ENCODE data around the gene KLHL11. TPM values are rescaled to one million over a fixed set of nuclear protein-coding genes. Genes with fewer than 3 reads are reported as not detected.

KLHL11 gene
- polyA plus RNA-seq, 1 donor (not counting 4 experiments of a cell fraction or from before 2014, with no cell fraction given): 5.2 TPM

DNA sequence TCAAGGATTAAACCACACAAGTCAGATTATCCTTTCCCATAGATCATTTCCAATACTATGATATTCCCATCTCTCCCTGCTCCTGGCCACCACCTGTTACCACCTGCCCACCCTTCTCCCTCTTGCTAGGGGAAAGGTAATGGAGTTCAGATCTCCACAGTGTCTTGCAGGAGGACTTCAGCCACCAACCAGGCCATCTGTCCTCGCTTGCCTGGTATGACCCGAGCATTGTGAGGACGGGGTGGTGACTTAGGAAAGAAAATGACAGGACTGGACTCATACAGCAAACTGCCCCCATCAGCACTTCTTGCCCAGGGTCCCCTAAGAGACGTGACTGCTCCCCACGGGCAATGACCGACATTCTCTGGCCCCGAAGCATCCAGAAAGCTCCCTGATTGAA lies 41.6 kb downstream of the KLHL11 start:
- no peak for FAIRE-seq
- no peaks in the 10 kb centered on the region for H3K4me1 ChIP-seq (ENCODE audit: control insufficient read depth, extremely low read depth, insufficient read depth, low read length)
- dilution Hi-C loops (cut with MboI; ENCODE audit: extremely low pct_ligation_motif_present, low sequenced_read_pairs): no loop called here

GRCh38 chr17:41823141-41823524 lies 42.1 kb downstream of the KLHL11 start:
- H3K4me3 ChIP-seq (ENCODE audit: control insufficient read depth in 2 of 3, extremely low read depth in 1 of 3, insufficient read depth in 2 of 3, low read depth in 1 of 3, low read length in 3 of 3): no peak overlapping the region
- H3K36me3 ChIP-seq (ENCODE audit: control insufficient read depth in 2 of 2, extremely low read depth in 1 of 2, insufficient read depth in 2 of 2, low read length in 2 of 2): peaks cover 0 to 8% of the 10 kb centered on the region in 2 experiments
- FAIRE-seq: no peak
- H3K9me1 ChIP-seq (ENCODE audit: control insufficient read depth, extremely low read depth, insufficient read depth, low read length): no peaks in the 10 kb centered on the region
- dilution Hi-C loops (cut with MboI; ENCODE audit: extremely low pct_ligation_motif_present, low sequenced_read_pairs): no loop called here
- no peak overlapping the region for H3K4me2 ChIP-seq (ENCODE audit: control insufficient read depth, extremely low read depth, insufficient read depth, low read depth, low read length)
- H4K20me1 ChIP-seq (ENCODE audit: control insufficient read depth, extremely low read depth, insufficient read depth, low read length): no peaks in the 10 kb centered on the region
- H3K9me3 ChIP-seq (ENCODE audit: control insufficient read depth, low read depth, low read length): no peaks in the 10 kb centered on the region
- H3K27me3 ChIP-seq (ENCODE audit: control insufficient read depth, extremely low read depth, insufficient read depth, low read length): peaks cover 9% of the 10 kb centered on the region
- no peak overlapping the region for H3K27ac ChIP-seq (ENCODE audit: control insufficient read depth, insufficient read depth, low read length)
- no peaks in the 10 kb centered on the region for H3K4me1 ChIP-seq (ENCODE audit: control insufficient read depth, extremely low read depth, insufficient read depth, low read length)
- DNase-seq (ENCODE audit: low read depth, low spot score): no peak
- no peak overlapping the region for H3K9ac ChIP-seq (ENCODE audit: control insufficient read depth, extremely low read depth, insufficient read depth, low read length)
- no peaks in the 10 kb centered on the region for H3K79me2 ChIP-seq (ENCODE audit: control insufficient read depth, insufficient read depth, low read length)
- H2AFZ ChIP-seq (ENCODE audit: control insufficient read depth, low read length): no peak overlapping the region
- no peak for TF ChIP-seq EZH2 (IDR thresholded peaks at IDR 0.05; ENCODE audit: low read length)
- TF ChIP-seq, protein P1, sequence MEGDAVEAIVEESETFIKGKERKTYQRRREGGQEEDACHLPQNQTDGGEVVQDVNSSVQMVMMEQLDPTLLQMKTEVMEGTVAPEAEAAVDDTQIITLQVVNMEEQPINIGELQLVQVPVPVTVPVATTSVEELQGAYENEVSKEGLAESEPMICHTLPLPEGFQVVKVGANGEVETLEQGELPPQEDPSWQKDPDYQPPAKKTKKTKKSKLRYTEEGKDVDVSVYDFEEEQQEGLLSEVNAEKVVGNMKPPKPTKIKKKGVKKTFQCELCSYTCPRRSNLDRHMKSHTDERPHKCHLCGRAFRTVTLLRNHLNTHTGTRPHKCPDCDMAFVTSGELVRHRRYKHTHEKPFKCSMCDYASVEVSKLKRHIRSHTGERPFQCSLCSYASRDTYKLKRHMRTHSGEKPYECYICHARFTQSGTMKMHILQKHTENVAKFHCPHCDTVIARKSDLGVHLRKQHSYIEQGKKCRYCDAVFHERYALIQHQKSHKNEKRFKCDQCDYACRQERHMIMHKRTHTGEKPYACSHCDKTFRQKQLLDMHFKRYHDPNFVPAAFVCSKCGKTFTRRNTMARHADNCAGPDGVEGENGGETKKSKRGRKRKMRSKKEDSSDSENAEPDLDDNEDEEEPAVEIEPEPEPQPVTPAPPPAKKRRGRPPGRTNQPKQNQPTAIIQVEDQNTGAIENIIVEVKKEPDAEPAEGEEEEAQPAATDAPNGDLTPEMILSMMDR (optimal IDR thresholded peaks at IDR 0.05 in 1 of 3, IDR thresholded peaks at IDR 0.05 in 1 of 3, conservative IDR thresholded peaks at IDR 0.05 in 1 of 3; ENCODE audit: extremely low read depth in 1 of 3, insufficient read depth in 2 of 3, low read length in 3 of 3): no peak

More for the DNA sequence above, 41.6 kb downstream of the KLHL11 start:
- DNase-seq (ENCODE audit: low read depth, low spot score): no peak
- no peaks in the 10 kb centered on the region for H3K9me1 ChIP-seq (ENCODE audit: control insufficient read depth, extremely low read depth, insufficient read depth, low read length)
- H3K36me3 ChIP-seq (ENCODE audit: control insufficient read depth in 2 of 2, extremely low read depth in 1 of 2, insufficient read depth in 2 of 2, low read length in 2 of 2): peaks cover 2 to 8% of the 10 kb centered on the region in 2 experiments
- H2AFZ ChIP-seq (ENCODE audit: control insufficient read depth, low read length): no peak overlapping the region
- H3K27ac ChIP-seq (ENCODE audit: control insufficient read depth, insufficient read depth, low read length): no peak overlapping the region
- H3K79me2 ChIP-seq (ENCODE audit: control insufficient read depth, insufficient read depth, low read length): no peaks in the 10 kb centered on the region
- no peaks in the 10 kb centered on the region for H4K20me1 ChIP-seq (ENCODE audit: control insufficient read depth, extremely low read depth, insufficient read depth, low read length)
- no peak overlapping the region for H3K4me3 ChIP-seq (ENCODE audit: control insufficient read depth in 2 of 3, extremely low read depth in 1 of 3, insufficient read depth in 2 of 3, low read depth in 1 of 3, low read length in 3 of 3)
- H3K9ac ChIP-seq (ENCODE audit: control insufficient read depth, extremely low read depth, insufficient read depth, low read length): no peak overlapping the region
- no peaks in the 10 kb centered on the region for H3K9me3 ChIP-seq (ENCODE audit: control insufficient read depth, low read depth, low read length)
- TF ChIP-seq, protein P1 (optimal IDR thresholded peaks at IDR 0.05 in 1 of 3, IDR thresholded peaks at IDR 0.05 in 1 of 3, conservative IDR thresholded peaks at IDR 0.05 in 1 of 3; ENCODE audit: extremely low read depth in 1 of 3, insufficient read depth in 2 of 3, low read length in 3 of 3): no peak
- TF ChIP-seq EZH2 (IDR thresholded peaks at IDR 0.05; ENCODE audit: low read length): no peak
- peaks cover 9% of the 10 kb centered on the region for H3K27me3 ChIP-seq (ENCODE audit: control insufficient read depth, extremely low read depth, insufficient read depth, low read length)
- no peak overlapping the region for H3K4me2 ChIP-seq (ENCODE audit: control insufficient read depth, extremely low read depth, insufficient read depth, low read depth, low read length)

Data from keratinocyte (primary cell).